Left lung (tissue), 10 donors: ENCODE results near the gene GMEB1. TPM values are rescaled to one million over a fixed set of nuclear protein-coding genes. Genes with fewer than 3 reads are reported as not detected.
"Not testable (repeated sequence)": the region's sequence is repeated elsewhere in the genome, so short reads cannot be mapped to it uniquely, and the experiment has no call there.

Experiments used
- ATAC-seq: fragments of 200-7000 bp; cut with Tn5 transposase; one replicate; pipeline ENCODE4 v1.9.1; 2020; ENCODE audit warnings: moderate library complexity
- DNase-seq, 4 donors: peaks; one replicate each; pipeline ENCODE4 v3.0.0-alpha.2; 2013 to 2020
- H3K27ac ChIP-seq, 2 donors: fragments of 200-600 bp; sonication (generic) in 1 of 2; one replicate each; pipeline versions ENCODE4 v1.5.0 to v1.8.0; 2020 to 2021
- H3K27me3 ChIP-seq, 2 donors: fragments of 200-600 bp; sonication (generic) in 1 of 2; one replicate each; pipeline versions ENCODE4 v1.5.0 to v1.8.0; 2020 to 2021
- H3K36me3 ChIP-seq, 2 donors: fragments of 200-600 bp; sonication (generic) in 1 of 2; one replicate each; pipeline versions ENCODE4 v1.5.0 to v1.8.0; 2020 to 2021
- H3K4me1 ChIP-seq, 2 donors: fragments of 200-600 bp; one replicate each; pipeline ENCODE4 v1.8.0; 2021
- H3K4me3 ChIP-seq, 2 donors: fragments of 200-600 bp; sonication (generic) in 1 of 2; one replicate each; pipeline versions ENCODE4 v1.5.0 to v1.8.0; 2020 to 2021; ENCODE audit warnings: mild to moderate bottlenecking in 1 of 2
- H3K9me3 ChIP-seq, 2 donors: fragments of 200-600 bp; sonication (generic) in 1 of 2; one replicate each; pipeline versions ENCODE4 v1.5.0 to v1.8.0; 2020 to 2021
- intact Hi-C, 2 donors: fragments of 100-400 bp; cut with DNase I; formaldehyde crosslinking; loops; one replicate each; pipeline versions ENCODE4 v1.11.2 to v1.14.2; 2022
- polyA plus RNA-seq, 6 donors: library from polyadenylated mRNA; unstranded; fragments of 120-200 nt; gene quantifications; one replicate each; pipeline ENCODE4 v1.2.1, GENCODE V29; 2013; ENCODE audit not compliant: insufficient read length in 6 of 6
- total RNA-seq, 2 donors: library from RNA; stranded (reverse); fragmentation: NEBNext Ultra II Directional; extraction: Animal tissue kit (Norgen Biotek cat#: 25700); gene quantifications; one replicate each; pipeline ENCODE4 v1.2.1, GENCODE V29; 2021
- TF ChIP-seq, protein P1 (sequence below), 2 donors: fragments of 200-600 bp; sonication (generic) in 1 of 2; IDR thresholded peaks; one replicate each; pipeline versions ENCODE4 v1.5.0 to v1.8.0; 2021; ENCODE audit warnings: antibody characterized with exemption in 2 of 2
- donor health status: DM: no; HTN: yes; CAD: no.
- donor health status: DM: no; HTN: no; CAD: no.

GMEB1 gene
- total and polyA plus RNA-seq, 8 donors: 10.6 to 18.6 (median 16.7) TPM

DNA sequence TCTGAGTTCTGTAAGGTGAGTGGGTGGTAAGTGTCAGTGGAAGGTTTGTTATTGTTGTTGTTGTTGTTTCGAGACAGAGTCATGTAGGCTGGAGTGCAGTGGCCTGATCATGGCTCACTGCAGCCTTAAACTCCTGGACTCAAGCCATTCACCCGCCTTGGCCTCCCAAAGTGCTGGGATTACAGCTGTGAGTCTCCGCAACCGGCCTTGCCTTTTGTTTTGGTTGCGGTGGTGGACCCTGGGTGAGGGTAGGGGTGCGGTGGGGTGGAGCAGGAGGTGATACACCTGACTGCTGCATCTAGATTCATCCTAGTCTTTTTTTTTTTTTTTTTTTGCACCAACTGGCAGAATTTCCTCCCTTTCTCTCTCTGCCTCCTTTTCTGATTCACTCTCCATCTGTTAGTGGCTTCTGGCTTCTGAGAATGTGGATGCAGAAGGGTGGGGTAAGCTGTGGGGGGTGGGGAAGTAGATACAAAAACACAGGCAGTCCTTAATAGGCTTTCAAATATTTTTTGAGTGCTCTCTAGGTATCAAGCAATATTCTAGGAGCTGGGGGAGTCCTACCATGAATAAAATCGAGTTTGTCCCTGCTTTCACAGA, 4.6 kb upstream of the GMEB1 start:
- DNase-seq (peak in 1 of 4 donors; percentile 19), ATAC-seq (no peak)
- Histone ChIP-seq H3K4me1 (peaks cover 6 to 16% of the 10 kb centered on the region in 2 donors), H3K27me3 (no peaks in the 10 kb centered on the region), H3K4me3 (no peak overlapping the region), H3K27ac (no peak overlapping the region), H3K9me3 (no peaks in the 10 kb centered on the region), H3K36me3 (no peaks in the 10 kb centered on the region)
- intact Hi-C loops: no loop called here
- TF ChIP-seq, protein P1, sequence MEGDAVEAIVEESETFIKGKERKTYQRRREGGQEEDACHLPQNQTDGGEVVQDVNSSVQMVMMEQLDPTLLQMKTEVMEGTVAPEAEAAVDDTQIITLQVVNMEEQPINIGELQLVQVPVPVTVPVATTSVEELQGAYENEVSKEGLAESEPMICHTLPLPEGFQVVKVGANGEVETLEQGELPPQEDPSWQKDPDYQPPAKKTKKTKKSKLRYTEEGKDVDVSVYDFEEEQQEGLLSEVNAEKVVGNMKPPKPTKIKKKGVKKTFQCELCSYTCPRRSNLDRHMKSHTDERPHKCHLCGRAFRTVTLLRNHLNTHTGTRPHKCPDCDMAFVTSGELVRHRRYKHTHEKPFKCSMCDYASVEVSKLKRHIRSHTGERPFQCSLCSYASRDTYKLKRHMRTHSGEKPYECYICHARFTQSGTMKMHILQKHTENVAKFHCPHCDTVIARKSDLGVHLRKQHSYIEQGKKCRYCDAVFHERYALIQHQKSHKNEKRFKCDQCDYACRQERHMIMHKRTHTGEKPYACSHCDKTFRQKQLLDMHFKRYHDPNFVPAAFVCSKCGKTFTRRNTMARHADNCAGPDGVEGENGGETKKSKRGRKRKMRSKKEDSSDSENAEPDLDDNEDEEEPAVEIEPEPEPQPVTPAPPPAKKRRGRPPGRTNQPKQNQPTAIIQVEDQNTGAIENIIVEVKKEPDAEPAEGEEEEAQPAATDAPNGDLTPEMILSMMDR (IDR thresholded peaks at IDR 0.05): no peak

DNA sequence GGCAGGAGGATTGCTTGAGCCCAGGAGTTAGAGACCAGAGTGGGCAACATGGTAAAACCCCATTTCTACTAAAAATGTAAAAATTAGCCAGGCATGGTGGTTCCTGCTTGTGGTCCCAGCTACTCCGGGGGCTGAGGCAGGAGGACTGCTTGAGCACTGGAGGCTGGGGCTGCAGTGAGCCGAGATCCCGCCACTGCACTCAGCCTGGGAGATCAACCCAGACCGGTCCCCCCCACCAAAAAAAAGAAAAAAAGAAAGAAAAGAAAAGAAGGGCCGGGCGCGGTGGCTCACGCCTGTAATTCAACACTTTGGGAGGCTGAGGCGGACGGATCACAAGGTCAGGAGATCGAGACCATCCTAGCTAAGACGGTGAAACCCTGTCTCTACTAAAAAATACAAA, 1.8 kb upstream of the GMEB1 start:
- Histone ChIP-seq H3K27ac (no peak overlapping the region), H3K9me3 (no peaks in the 10 kb centered on the region), H3K4me1 (peaks cover 12 to 30% of the 10 kb centered on the region in 2 donors), H3K4me3 (no peak overlapping the region), H3K36me3 (no peaks in the 10 kb centered on the region), H3K27me3 (no peaks in the 10 kb centered on the region)
- DNase-seq (peak in 1 of 4 donors; percentile 41), ATAC-seq (no peak)
- TF ChIP-seq, protein P1 (IDR thresholded peaks at IDR 0.05): no peak
- intact Hi-C loops: no loop called here

DNA sequence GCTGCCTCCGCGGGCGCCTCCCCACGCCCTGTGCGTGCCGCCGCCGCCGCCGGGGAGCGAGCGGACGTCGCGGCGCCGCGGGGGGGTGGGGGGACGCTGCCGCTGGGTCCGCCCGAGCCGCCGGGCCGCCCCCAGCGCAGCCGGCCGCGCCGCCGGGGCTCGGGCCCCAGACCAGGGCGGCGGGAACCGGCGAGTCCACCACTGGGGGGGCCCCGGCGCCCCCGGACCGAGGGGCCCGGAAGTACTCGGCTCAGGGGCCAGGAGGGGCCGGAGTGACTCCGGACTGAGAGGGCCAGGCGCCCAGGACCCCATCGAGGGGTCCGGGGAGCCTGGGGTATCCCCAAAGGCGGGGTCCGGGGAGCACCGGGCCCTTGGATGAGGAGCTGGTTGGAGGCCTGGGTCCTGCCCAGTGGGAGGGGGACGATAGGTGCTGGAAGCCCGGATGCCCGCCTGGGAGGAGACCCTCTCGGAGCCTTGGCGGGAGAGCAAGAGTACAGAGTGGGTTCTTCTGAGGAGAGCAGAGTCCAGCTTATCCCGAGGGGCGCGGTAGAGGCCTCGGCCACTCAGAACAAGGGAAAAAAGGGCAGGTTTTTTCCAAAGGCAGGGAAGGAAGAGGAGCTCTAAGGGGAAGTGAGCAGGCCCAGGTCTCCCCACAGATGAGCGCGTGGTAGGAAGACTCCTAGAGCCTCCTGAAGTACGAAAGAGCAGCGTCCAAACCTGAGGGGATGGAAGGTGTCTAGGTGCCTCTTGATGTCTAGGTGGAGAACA, 556 bp downstream of the GMEB1 start:
- intact Hi-C loops: no loop called here
- DNase-seq (peak; percentile 35 to 90 (median 48)), ATAC-seq (peak; percentile 75)
- TF ChIP-seq, protein P1 (IDR thresholded peaks at IDR 0.05): no peak
- Histone ChIP-seq H3K27ac (peak overlapping the region; percentile 99), H3K9me3 (no peaks in the 10 kb centered on the region), H3K4me3 (peak overlapping the region; percentile 87 to 91), H3K4me1 (peaks cover 12 to 30% of the 10 kb centered on the region in 2 donors), H3K27me3 (no peaks in the 10 kb centered on the region), H3K36me3 (no peaks in the 10 kb centered on the region)

DNA sequence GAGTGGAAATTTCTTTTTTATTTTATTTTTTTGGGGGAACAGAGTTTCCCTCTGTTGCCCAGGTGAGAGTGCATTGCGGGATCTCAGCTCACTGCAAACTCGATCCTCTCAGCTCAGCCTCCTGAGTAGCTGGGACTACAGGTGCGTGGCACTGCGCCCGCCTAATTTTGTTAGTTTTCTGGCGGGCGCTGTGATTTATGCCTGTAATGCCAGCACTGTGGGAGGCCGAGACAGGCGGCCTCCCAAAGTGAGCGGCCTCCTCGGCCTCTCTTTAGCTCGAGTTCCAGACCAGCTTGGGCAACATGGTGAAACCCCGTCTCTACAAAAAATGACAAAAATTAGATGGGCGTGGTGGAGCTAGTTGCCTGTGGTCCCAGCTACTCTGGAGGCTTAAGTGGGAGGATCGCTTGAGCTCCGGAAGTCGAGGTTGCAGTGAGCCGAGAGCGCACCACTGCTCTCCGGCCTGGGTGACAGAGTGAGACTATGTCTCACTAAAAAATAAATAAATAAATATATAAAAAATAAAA, 2.7 kb downstream of the GMEB1 start:
- Histone ChIP-seq H3K4me3 (no peak overlapping the region), H3K27me3 (no peaks in the 10 kb centered on the region), H3K9me3 (no peaks in the 10 kb centered on the region), H3K27ac (no peak overlapping the region), H3K36me3 (no peaks in the 10 kb centered on the region), H3K4me1 (peaks cover 12 to 30% of the 10 kb centered on the region in 2 donors)
- TF ChIP-seq, protein P1 (IDR thresholded peaks at IDR 0.05): no peak
- DNase-seq (peak in 1 of 4 donors; percentile 32), ATAC-seq (no peak)
- intact Hi-C loops: no loop called here

DNA sequence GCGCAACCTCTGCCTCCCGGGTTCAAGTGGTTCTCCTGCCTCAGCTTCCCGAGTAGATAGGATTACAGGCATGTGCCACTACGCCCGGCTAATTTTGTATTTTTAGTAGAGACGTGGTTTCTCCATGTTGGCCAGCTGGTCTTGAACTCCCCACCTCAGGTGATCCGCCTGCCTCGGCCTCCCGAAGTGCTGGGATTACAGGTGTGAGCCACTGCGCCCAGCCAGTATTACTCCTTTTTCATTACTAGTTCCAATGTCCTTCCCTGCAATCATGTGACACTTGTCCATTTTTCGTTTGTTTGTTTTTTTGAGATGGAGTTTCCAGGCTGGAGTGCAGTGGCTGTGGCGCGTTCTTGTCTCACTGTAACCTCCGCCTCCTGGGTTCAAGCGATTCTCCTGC, 4.4 kb downstream of the GMEB1 start:
- peaks cover 8 to 18% of the 10 kb centered on the region in 2 donors for H3K4me1 ChIP-seq
- H3K4me3 ChIP-seq, H3K36me3 ChIP-seq, H3K9me3 ChIP-seq, ATAC-seq, DNase-seq, H3K27me3 ChIP-seq, H3K27ac ChIP-seq, intact Hi-C loops: not testable (repeated sequence)
